Left kidney (tissue), 2 donors: ENCODE results near the gene SEC14L6. TPM values are rescaled to one million over a fixed set of nuclear protein-coding genes. Genes with fewer than 3 reads are reported as not detected.

Experiments
- DNase-seq: peaks from one replicate; pipeline ENCODE4 v3.0.0-alpha.2; 2013
- polyA plus RNA-seq: library from polyadenylated mRNA; unstranded; fragments of 120-200 nt; gene quantifications from one replicate; pipeline ENCODE4 v1.2.1, GENCODE V29; 2013; ENCODE audit not compliant: insufficient read length

SEC14L6 gene
- polyA plus RNA-seq, 1 donor: 11.4 TPM

DNA sequence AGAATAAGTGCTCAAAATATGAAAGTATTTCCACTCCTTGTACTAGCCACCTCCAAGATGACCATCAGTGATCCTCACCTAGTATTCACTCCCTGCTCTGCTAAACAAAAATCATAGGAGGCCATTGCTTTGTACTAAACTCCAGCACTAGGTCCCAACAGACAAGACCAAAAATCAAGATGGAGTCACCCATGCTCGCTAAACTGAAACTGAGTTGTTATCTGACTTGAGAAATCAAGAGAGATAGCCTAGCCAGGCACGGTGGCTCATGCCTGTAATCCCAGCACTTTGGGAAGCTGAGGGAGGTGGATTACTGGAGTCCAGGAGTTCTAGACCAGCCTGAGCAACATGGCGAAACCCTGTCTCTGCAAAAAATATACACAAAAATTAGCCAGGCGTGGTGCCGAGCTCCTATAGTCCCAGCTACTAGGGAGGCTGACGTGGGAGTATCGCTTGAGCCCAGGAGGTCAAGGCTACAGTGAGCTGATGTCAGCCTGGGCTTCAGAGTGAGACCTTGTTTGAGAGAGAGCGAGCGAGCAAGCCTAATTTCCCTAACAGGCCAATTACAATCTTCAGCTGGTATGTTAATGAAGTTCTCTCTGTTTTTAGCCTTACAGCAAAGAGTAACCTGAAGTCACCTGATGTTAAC, 9.3 kb downstream of the SEC14L6 start:
- no peak for DNase-seq

DNA sequence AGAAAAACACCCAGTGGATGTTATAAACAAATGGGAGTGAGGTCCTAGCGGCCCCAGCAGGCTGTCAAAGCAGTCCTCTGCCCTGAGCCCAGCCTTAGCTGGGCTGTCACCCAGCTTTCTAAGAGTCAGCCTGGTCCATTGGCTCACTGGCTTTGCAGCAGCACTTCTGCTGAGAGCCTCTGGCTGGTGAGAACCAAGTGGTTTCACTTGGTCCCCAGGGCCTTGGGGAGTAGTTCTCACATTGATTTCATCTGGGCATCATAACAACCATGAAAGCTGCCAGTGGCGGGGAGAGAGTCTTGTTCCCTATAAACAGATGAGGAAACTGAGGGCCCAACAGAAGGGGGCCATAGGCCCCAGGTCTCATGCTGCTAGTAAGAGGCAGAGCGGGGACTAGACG, 11.4 kb downstream of the SEC14L6 start:
- no peak for DNase-seq

DNA sequence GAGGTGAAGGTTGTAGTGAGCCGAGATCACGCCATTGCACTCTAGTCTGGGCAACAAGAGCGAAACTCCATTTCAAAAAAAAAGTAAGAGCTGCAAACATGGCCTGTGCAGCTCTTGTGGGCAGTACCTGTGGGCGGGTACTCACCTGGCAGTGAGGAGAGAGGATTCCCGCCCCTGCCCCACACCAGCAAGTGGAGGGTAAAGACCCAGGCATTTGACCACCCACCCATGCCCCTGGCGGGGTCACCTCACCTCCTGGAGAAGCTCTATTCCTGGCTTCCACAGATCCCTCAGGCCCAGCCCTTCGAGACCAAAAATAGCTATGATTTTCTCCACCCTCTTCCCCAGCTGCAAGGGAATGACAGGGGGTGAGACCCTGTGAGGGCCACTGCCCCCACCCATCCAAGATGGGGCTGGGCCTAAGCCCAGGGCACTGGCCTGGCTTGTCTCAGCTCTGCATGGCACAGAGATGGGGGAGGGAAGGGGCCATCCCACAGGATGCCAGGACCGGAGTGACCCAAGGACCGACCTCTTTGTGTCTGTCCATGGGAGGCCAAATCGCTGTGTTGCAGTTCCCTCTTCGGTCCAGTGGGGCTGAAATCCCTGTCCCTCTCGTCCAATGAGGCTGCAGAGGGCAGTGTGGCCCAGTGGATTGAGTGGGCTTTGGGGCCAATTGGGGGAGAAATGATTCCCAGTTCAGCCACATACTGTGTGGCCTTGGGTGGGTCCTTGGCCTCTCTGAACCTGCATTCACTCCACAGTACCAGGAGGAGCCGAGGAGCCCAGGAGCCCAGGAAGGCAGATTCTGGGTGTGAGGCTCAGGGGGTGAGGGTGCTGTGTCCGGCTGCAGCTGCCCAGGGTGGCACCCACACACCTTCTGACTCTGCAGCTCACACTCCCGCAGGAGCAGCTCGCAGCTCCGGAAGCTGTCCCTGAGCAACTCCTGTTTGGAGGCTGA, 14.6 kb downstream of the SEC14L6 start:
- DNase-seq: no peak

DNA sequence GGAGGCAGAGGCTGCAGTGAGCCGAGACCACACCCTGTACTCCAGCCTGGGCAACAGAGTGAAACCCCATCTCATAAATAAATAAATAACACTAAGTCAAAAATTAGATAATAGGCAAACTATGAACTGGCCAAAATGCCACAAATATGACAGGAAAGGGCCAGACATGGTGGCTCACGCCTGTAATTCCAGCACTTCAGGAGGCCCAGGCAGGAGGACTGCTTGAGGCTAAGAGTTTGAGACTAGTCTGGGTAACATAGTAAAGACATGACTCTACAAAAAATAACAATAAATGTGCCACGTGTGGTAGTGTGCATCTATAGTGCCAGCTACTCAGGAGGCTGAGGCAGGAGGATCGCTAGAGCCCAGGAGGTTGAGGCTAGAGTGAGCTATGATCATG, 19.9 kb downstream of the SEC14L6 start:
- no peak for DNase-seq

DNA sequence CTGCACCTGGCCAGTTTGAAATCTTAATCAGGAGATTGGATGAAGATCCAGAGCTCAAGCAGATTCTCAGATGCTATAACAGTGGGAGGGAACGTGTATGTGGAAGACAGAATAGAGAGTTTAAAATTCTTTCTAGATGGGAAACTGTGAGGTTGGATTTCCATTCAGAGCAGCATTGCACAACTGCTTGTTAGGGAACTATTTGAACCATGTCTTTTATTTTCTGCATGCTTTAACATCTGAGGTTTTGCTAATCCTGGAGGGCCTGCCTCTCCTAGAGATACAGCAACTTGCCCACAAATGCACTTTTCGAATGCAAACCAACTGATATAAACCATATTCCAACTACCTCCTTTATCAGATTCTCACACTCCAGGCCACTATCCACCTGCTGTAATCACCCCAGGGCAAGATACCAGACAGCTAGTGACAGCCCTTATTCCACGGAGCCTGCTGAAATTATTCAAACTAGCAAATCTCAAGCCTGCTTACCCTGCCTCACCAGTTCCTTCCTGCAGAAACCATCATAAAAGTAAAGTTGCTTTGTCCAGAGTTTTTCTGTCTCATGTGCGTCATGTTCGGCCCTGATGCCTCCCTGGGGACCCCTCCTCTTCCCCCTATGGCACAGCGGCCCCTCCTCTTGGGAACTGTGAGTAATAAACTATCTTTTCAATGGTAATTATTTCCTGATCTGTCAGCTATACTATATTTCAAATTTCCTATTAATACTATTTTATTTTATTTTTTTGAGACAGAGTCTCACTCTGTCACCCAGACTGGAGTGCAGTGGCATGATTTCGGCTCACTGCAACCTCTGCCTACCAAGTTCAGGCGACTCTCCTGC, 22.7 kb downstream of the SEC14L6 start:
- DNase-seq: no peak

DNA sequence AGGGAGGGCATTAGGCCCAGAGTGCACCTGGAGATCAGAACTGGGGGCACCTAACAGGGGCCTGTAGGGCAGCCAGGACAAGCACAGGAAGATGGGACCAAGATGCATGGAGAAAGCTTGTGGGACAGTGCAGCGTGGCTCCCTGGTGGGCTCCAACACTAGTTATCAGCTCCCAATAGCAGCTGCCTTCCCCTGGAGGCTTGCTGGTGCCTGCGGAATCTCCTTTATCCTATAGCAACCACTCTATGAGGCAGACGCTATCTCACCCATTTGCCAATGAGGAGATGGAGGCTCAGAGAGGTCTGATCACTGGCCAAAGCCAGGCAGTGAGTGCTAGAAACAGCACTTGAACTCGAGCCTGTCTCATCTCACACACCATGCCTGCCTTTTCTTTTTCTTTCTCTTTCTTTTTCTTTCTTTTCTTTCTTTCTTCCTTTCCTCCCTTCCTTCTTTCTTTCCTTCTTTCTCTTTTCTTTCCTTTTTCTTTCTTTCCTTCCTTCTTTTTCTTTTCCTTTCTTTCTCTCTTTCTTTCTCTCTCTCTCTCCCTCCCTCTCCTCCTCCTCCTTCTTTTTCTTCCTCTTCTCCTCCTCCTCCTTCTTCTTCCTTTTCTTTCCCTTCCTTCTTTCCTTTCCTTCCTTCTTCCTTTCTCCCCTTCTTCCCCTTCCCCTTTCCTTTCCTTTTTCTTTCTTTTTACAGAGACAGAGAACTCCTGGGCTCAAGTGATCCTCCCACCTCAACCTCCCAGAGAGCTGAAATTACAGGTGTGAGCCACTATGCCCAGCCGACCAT, 25.0 kb downstream of the SEC14L6 start:
- DNase-seq: no peak

DNA sequence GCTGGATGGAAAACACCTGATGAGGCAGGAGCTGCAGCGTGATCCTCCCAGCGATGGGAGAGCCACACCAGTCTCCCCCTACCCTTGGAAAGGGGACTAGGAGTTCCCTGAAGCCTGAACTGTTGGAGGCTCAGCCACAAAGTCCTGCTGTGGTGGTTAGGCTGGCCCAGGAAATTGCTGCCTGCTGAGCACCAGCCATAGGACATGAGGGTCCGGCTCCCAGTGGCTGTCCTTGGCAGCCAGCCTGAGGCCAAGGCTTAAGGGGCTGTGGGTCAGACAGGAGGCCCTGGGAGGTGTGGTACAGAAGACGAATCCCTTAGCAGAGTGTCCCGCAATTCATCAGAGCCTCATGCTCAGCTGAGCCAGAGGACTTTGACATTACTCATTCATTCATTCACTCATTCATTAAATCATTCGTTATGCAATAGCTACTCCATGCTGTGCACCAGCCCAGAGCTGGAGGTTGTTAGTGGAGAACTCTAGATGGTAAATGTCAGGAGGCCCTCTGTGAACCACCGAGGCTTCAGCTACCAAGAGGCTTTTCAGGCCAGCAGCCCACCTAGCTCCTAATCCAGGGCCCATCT, 26.6 kb downstream of the SEC14L6 start:
- DNase-seq: no peak

DNA sequence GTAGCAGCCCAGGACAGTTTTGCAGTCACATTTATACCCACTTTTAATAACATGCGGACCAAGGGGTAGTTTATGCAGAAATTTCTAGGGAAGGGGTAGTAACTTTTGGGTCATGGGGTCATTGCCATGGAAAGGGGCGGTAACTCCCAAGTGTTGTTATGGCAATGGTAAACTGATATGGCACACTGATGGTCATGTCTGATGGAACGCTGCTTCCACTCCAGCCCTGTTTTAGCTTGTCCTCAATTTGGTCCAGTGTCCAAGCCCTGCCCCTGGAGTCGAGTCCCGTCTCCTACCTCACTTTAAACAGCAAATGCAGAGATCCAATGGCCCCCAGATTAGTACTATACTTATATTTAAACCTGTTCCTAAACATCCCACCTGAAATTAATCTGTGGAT, 29.8 kb downstream of the SEC14L6 start:
- DNase-seq: peak; percentile 18

DNA sequence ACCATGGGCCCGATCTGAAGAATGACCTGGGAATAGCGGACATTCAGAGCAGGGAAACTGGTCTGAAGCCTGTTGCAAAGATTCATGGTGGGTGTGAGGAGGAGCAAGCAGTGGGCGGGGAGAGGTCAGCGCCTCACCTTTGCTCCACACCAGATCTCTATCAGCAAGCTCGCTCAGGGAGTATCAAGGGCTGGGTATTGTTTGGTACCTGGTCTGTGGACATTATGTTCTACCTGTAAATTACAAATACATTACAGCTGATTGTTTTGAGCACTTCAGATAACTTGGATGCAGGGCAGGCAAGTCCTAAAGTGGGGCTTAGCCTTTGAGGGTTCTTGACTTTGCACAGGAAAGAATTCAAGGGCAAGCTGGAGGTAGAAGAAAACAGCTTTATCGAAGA, 30.3 kb downstream of the SEC14L6 start:
- DNase-seq: no peak

DNA sequence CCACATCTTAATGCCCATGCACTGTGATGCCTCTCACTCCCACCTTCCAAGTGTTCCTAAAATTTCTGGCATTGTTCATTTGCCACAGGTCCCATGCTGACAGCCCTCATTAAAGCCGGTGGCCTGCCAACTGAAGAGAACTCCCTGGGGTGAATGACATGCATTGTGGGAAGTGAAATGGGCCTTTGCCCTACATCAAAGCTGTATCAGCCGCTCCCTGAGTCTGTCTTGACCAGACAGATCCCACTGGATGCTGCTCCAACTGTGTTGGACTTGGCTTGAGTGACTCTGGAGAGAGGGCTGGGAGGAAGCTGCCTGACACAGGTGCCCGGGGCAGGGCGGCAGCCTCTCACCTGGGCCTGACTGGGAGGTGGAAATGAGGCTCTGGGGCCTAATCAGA, 32.3 kb downstream of the SEC14L6 start:
- DNase-seq: no peak

DNA sequence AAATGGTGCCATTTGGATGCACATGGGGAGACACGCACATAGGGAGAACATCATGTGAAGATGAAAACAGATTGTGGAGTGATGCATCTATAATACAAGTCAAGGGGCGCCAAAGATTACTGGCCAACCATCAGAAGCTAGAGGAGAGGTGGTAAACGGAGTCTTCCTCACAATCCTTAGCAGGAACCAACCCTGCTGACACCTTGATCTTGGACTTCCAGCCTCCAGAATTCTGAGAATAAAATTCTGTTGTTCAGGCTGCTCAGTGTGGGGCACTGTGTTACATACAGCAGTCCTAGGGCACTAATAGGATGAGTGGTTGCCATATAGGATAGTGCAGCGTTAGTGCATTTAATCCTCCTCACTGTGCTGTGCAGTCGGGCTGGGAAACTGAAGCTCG, 33.1 kb downstream of the SEC14L6 start:
- DNase-seq: no peak

DNA sequence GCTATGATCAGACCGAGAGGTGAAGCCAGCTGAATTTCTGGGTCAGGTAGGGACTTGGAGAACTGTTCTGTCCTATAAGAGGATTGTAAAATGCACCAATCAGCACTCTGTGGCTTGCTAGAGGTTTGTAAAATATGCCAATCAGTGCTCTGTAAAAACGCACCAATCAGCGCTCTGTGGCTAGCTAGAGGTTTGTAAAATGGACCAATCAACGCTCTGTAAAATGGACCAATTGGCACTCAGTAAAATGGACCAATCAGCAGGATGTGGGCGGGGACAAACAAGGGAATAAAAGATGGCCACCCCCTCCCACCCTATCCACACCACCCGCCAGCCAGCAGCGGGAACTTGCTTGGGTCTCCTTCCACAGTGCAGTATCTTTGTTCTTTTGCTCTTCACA, 34.6 kb downstream of the SEC14L6 start:
- DNase-seq: no peak

DNA sequence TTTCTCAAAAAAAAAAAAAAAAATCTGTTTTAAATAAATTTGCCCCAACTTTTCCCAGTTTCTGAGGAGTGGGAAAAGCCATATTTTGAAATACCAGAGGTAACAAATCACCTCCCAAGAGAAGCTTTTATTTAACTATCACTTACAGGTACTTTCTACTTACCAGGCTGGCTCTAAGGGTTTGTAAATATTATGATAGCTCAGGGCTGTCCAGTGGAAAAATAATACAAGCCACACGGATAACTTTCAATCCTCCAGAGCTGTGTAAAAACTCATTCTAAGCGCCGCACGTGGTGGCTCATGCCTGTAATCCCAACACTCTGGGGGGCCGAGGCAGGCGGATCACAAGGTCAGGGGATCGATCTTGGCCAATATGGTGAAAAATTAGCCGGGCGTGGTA, 35.4 kb downstream of the SEC14L6 start:
- no peak for DNase-seq

DNA sequence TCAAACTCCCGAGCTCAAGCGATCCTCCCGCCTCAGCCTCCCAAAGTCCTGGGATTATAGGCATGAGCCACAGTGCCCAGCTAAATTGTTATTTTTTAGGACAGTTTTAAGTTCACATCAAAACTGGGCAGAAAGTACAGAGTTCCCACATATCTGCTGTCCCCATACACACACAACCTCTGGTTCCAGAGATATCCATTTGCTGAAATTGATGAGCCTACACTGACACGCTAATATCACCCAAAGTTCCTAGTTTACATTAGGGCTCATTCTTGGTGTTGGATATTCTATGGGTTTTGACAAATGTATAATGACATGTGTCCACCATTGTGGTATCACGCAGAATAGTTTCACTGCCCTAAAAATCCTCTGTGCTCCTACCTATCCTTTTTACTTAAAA, 38.3 kb downstream of the SEC14L6 start:
- no peak for DNase-seq

DNA sequence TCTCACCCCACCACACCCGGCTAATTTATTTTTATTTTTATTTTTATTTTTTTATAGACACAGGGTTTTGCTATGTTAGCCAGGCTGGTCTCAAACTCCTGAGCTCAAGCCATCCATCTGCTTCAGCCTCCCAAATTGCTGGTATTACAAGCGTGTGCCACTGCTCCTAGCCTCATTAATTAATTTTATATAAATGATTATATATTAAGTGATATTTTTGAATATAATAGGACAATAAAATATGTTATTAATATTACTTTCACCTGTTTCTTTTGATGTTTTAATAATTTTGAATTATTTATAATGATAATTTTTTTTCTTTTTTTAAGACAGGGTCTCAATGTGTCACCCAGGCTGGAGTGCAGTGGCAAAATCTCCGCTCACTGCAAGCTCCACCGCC, 38.9 kb downstream of the SEC14L6 start:
- no peak for DNase-seq

DNA sequence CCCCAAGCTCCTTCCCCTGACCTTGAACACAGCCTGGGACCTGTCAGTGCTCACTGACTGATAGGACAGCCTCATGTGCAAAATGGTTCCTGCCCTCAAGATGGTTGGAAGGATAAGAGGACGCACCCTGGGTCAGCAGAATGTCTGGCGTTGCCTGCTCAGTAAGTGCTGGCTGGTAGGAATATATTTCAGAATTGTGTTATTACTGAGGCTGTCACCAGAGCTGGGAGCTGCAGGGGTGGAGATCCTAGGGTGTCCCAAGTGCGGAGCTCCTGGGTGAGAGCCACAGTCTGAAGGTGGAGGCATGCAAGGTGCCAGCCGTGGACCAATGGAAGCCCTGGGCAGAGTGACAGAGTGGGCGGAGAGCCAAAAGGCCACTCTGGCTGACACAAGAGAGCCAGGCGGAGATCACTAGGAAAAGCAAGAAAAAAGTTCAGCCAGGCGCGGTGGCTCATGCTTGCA, 40.0 kb downstream of the SEC14L6 start:
- DNase-seq: no peak

DNA sequence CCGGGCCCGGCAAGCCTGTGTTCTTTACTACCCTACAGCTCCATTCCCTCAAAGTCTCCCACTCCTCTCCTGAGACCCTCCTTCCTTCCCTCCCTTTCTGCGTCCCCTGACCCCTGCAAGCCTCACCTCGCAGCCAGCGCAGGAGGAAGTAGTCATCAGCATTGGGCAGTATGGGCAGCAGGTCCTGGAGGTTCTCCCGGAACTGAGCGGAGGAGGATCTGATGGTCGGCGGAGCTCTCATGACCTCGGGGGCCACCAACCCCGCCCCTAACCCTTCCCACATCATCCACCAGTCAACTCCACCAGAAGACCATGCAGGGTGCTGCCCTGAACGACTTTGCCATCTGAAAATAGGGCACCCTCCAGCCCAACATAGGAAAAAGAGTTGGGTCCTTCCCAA, 43.0 kb downstream of the SEC14L6 start:
- no peak for DNase-seq

DNA sequence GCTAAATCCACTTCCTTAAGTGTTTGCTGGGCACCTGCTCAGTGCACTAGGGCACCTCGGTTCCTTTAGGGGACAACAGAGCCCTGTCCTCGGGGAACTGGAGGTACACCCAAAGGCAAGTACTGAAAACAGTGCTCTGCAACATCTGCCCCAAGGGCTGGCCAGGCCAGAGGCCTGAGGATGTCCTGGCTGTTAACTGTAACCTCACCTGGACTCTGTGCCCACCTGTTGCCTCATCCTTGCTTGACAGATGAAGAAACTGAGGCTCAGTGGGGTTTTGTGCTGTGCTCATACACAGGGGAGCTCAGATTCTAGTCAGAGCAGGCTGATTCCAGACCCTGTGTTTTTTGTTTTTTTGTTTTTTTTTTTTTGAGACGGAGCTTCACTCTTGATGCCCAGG, 43.6 kb downstream of the SEC14L6 start:
- no peak for DNase-seq

DNA sequence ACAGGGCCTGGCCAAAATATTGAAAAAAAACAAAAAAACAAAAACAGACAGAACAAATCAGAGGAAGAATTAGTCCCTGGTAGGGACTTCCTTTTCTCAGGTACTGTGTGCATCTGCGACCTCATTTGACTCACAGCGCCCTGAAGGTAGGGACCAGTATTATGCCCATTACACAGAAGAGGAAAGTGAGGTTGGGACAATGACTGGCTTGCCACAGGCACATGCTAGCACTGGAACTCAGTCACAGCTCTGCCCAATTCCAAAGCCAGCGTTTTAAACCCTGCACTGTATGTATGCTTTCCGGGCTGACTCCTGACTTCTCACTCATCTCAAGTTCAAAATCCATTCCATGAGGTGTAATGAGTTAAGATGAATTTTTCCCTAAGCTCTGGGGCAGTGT, 44.4 kb downstream of the SEC14L6 start:
- no peak for DNase-seq

DNA sequence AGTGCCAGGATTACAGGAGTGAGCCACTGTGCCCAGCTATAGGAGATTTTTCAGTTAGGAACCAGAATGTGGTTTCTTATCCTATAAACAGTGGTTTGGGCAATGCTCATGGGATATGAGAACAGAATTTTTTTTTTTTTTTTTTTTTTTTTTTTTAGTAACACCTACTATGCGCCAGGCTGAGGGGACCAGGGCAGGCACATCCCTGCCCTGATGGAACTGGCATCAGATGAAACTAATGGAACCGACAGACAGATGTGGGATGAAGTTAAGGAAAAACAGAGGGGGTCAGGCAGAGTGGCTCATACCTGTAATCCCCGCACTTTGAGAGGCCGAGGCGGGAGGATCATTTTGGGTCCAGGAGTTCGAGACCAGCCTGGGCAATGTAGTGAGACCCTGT, 45.9 kb downstream of the SEC14L6 start:
- no peak for DNase-seq

DNA sequence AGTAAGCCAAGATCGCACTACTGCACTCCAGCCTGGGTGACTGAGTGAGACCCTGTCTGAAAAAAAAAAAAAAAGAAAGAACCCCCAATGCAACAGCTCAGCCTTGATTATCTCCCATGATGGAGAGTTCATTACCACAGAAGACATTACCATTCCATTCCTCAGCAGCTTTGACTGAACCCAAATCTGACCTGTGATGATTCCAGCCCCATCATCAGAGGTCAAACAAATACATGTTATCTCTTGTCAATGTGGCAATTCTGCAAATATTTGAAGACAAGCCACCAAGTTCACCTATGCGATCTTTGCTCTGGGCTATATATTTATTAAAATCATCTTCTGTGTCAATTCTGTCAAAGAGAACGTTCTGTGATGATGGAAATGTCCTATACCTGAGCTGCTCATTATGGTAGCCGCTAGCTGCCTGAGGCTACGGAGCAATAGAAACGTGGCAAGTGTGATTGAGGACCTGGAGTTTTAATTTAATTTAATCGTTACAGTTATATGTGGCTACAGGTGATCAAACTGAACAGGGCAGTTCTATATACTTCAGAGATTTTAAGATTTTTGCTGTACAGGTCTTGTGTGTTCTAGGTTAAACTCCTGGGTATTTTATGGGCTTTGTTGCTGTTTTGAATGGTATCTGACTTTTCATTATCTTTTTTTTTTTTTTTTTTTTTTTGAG, 48.9 kb downstream of the SEC14L6 start:
- DNase-seq: no peak
